GM13977 (cell line): ENCODE measurements around the gene DHX16.

ENCODE experiments used
- DNase-seq: peaks from one replicate; pipeline ENCODE4 v3.0.0; 2012; ENCODE audit warnings: low spot score
- in situ Hi-C: fragments of 300-500 bp; cut with MboI; formaldehyde crosslinking; loops from one replicate; pipeline ENCODE4 v1.12.0; 2022; ENCODE audit warnings: low sequenced_read_pairs, low pct_unique_long_range_greater_than_20kb, mixed read lengths, inconsistent platforms; ENCODE audit not compliant: unreplicated experiment
- TF ChIP-seq, protein P1 (sequence below): IDR thresholded peaks from 2 replicates; pipeline ENCODE4 v1.5.1; 2012; ENCODE audit warnings: mild to moderate bottlenecking, control low read depth; ENCODE audit not compliant: insufficient read depth; ENCODE audit errors: extremely low read depth, missing control alignments

DHX16 gene

DNA sequence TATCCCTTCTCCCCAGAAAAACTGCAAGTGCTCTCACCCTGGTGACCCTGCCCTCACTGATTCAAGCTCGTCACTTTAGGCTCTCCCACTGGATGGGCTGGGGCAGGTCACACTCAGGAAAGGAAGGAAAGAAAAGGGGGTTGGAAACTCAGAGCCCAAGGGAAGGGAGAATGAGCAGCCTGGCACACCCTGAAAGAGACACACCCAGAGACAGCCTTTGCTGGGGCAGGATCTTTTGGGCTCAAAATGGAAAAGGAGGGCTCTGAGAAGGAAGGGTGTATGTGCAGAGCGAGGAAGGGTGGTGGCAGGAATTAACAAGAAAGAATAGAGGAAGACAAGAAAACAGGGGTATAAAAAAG, 11.2 kb upstream of the DHX16 start:
- no peak for DNase-seq
- in situ Hi-C loops, result loop anchor here (5.0 kb wide), 1 partner anchor 43 kb away; no protein-coding TSS in a partner anchor
- TF ChIP-seq, protein P1, sequence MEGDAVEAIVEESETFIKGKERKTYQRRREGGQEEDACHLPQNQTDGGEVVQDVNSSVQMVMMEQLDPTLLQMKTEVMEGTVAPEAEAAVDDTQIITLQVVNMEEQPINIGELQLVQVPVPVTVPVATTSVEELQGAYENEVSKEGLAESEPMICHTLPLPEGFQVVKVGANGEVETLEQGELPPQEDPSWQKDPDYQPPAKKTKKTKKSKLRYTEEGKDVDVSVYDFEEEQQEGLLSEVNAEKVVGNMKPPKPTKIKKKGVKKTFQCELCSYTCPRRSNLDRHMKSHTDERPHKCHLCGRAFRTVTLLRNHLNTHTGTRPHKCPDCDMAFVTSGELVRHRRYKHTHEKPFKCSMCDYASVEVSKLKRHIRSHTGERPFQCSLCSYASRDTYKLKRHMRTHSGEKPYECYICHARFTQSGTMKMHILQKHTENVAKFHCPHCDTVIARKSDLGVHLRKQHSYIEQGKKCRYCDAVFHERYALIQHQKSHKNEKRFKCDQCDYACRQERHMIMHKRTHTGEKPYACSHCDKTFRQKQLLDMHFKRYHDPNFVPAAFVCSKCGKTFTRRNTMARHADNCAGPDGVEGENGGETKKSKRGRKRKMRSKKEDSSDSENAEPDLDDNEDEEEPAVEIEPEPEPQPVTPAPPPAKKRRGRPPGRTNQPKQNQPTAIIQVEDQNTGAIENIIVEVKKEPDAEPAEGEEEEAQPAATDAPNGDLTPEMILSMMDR, result no peak

DNA sequence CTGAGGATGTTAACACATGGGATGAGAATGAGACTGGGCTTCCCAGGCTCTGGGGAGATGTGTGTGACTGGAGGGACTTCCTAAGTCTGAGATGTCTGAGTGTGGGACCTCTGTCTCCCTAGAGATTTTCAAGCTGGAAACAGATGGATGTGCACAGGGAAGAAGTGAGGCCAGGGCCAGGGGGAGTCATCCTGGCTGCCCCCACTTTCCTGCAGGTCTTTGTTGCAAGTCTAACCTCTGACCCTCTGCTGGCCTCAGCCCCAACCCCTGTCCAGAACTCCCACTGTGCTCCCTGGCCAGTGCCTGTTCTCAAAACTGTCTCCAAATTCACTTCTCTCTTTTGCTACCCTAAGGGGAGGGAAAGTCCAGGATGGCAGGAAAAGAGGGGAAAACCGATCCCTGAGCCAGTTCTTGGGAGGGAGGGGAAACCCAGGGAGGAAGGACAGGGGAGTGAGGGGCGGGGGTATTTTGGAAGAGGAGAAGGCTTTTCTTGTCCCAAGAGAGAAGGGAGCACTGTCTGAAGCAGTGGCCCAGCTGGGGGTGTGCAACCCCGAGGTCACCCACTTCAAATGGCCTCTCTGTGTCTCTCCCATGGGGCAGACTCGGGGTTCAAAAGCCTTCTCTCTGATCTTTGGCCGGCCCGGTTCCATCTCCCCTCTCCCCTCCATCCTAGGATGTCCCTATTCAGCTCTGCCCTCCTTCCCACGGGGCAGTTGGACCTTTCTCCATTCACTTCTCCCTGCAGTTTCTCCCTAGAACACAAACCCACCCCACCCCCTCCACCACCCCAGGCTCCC, 10.6 kb upstream of the DHX16 start:
- in situ Hi-C loops, result loop anchor here (5.0 kb wide), 1 partner anchor 44 kb away; no protein-coding TSS in a partner anchor

DNA sequence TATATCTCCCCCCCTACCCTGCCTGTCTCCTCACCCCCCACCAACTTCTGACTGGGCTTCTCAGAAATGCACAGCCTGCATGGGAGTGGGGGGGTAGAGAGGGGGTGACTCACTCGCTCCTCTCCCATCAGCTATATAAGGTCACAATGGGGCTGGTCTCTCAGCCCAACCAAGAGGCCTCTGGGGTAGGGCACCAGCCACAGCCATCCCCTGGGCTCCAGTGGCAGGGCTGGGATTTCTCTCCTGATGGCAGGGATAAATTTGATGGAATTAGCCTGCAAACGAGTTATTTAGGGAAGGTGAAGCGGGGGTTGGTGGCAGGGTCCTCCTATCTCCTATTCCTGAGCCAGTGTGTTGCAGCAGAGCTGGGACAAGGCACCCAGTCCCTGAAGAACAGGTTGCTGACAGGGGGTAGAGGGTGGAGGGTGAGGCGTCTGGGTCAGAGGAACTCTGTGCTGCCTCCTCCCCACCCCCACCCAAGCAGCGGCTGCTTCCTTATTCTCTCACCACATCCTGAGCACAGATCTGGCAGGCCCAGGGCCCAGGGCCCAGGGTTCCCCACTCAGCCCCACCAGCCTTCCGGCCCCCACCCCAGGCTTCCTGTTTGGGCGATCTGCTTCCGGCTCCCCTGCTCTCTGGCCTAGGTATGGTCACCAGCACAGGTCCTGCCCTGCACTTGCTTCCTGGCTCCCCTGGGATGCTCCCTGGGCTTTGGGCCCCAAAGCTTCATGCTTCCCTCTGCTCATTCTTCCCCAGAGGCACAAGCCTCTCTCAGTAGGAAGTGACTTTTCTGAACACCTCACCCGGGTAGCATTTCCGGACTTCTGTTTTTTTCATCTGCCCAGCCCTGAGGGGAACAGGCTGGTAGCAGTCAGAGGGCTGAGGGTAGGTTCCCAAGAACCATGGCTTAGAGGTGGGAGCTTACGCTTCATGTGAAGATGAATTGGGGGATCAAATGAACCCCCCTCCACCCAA, 9.6 kb upstream of the DHX16 start:
- TF ChIP-seq, protein P1, result no peak
- in situ Hi-C loops, result loop anchor here (5.0 kb wide), 1 partner anchor 45 kb away; no protein-coding TSS in a partner anchor
- DNase-seq, result peak; percentile 81

More for the DNA sequence above, 10.6 kb upstream of the DHX16 start:
- TF ChIP-seq, protein P1, result no peak
- DNase-seq, result peak; percentile 15

DNA sequence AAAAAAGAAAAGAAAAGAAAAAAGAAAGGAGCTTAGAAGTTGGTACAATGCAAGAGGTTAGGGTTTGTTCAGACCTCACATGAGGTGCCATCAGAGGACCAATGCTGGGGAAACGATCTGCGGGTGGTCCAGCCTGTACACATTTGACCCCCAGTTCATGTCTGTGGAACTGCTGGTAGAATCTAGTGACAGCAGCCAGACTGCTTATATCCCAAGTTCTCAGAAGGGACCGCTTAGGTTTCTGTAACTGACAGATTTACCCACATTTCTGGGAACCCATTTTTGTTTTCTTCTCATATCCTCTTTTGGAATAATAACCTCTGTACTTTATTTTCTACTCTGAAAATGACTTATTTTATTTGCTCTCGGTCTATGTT, 8.9 kb upstream of the DHX16 start:
- peak; percentile 16 for DNase-seq
- TF ChIP-seq, protein P1, result no peak
- in situ Hi-C loops, result loop anchor here (5.0 kb wide), 1 partner anchor 46 kb away; no protein-coding TSS in a partner anchor

DNA sequence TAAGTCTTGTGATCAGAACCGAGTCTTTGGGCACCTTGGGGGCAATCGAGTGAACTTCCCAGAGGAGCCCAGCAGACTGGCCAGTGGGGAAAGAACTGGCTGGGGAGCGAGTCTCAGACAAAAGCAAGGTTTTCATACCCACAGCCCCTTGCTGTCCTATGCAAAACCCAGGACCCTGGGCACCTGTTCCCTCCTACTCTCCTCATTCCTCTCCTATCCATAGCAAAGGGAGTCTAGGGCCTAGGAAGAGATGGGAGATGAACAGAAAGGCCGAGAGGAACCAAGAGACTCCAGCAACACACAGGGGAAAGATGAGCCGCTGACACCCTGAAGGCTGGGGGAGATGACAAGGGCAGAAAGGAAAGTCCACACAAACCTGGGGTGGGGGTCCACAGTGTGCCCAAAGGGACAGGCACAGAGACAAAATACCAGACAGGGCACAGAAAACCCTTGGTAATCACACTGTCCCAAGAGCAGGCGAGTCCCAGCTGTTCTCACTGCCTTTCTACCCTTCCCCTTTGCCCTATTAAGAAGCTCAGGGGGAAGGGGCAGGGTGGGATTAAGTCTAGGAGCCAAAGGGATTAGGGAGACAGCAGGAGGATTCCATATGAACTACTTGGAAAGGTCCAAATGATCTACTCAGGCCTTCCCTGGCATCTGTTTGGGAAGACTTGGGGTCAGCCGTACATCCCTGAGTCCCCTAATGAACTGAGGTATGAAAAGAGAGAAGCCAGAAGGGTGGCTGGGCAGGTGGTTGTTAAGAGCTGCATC, 7.1 kb upstream of the DHX16 start:
- TF ChIP-seq, protein P1, result no peak
- in situ Hi-C loops, result loop anchor here (5.0 kb wide), 1 partner anchor 47 kb away; no protein-coding TSS in a partner anchor

More for the DNA sequence above, 7.1 kb upstream of the DHX16 start:
- no peak for DNase-seq
